ENCODE measurements around the gene CAVIN1. TPM values are rescaled to one million over a fixed set of nuclear protein-coding genes. Genes with fewer than 3 reads are reported as not detected.

CAVIN1 gene
- total RNA-seq, 2 donors from 2014 or later: 214 to 220 TPM

DNA sequence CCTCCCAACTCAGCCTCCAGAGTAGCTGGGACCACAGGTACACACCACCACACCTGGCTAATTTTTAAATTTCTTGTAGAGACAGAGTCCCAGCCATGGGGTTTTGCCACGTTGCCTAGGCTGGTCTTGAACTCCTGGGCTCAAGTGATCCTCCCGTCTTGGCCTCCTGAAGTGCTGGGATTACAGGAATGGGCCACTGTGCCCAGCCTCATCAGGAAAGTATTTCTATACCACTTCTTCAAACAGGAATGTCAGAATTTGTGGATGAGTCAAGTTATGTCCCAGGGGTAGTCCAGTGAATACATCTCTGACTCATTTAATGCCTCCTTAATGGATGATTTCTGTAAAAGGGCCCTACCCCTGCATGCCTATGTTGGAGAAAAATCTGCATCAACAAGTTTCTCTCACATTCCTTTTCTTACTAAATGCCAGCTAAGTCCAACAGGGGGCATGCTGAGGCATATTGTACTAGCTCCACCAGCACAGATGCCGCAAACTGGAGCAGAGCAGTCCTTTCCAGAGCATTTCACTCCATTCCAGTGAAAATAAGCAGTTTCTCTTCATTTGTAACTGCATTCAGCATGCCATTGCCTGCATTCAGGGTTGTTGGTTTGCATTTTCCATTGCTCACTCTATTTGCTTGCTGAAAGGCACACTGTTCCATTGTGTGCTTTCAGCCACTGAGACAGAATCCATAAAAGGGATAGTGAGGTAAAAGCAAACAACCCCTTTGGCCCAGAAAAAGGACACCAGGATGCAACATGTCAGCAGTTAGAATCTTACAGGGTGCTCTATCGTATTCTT is 5.3 kb upstream of the CAVIN1 start:
- H3K36me3 ChIP-seq: no peaks in the 10 kb centered on the region
- WGBS: 20% methylated on average over 4 of the region's 4 CpGs
- intact Hi-C loops (cut with DNase I): loop anchor here (10.0 kb wide), 1 partner anchor 246 kb away; the partner anchor contains the start of gene PLEKHH3
- peaks cover 4% of the 10 kb centered on the region for H3K4me1 ChIP-seq (replicated peaks)
- H3K27ac ChIP-seq: peak overlapping the region; percentile 75 to 86
- H3K27me3 ChIP-seq (replicated peaks; ENCODE audit: insufficient read depth): no peaks in the 10 kb centered on the region
- no peaks in the 10 kb centered on the region for H3K9me3 ChIP-seq
- DNase-seq (ENCODE audit: low spot score): peak; percentile 70
- H3K4me3 ChIP-seq: no peak overlapping the region
- TF ChIP-seq POLR2AphosphoS5 (IDR thresholded peaks at IDR 0.05): peak; percentile 87
- TF ChIP-seq, protein P1, sequence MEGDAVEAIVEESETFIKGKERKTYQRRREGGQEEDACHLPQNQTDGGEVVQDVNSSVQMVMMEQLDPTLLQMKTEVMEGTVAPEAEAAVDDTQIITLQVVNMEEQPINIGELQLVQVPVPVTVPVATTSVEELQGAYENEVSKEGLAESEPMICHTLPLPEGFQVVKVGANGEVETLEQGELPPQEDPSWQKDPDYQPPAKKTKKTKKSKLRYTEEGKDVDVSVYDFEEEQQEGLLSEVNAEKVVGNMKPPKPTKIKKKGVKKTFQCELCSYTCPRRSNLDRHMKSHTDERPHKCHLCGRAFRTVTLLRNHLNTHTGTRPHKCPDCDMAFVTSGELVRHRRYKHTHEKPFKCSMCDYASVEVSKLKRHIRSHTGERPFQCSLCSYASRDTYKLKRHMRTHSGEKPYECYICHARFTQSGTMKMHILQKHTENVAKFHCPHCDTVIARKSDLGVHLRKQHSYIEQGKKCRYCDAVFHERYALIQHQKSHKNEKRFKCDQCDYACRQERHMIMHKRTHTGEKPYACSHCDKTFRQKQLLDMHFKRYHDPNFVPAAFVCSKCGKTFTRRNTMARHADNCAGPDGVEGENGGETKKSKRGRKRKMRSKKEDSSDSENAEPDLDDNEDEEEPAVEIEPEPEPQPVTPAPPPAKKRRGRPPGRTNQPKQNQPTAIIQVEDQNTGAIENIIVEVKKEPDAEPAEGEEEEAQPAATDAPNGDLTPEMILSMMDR (IDR thresholded peaks at IDR 0.05): peak in 3 of 4 experiments; percentile 40 to 72 (median 65)
- no peak for TF ChIP-seq POLR2A (IDR thresholded peaks at IDR 0.05)

GRCh38 chr17:42424991-42425610 is 2.0 kb upstream of the CAVIN1 start:
- Histone ChIP-seq H3K9me3 (no peaks in the 10 kb centered on the region), H3K27ac (no peak overlapping the region), H3K4me3 (no peak overlapping the region), H3K27me3 (replicated peaks; ENCODE audit: insufficient read depth) (no peaks in the 10 kb centered on the region), H3K36me3 (no peaks in the 10 kb centered on the region), H3K4me1 (replicated peaks) (no peaks in the 10 kb centered on the region)
- no peak for TF ChIP-seq POLR2A (IDR thresholded peaks at IDR 0.05)
- TF ChIP-seq POLR2AphosphoS5 (IDR thresholded peaks at IDR 0.05): no peak
- TF ChIP-seq, protein P1 (IDR thresholded peaks at IDR 0.05): no peak
- intact Hi-C loops (cut with DNase I): loop anchor here (5.0 to 10.0 kb wide), 2 partner anchors 32 to 250 kb away; partner anchors contain the start of genes ATP6V0A1 and PLEKHH3
- WGBS: 82% methylated on average over 4 of the region's 4 CpGs
- DNase-seq (ENCODE audit: low spot score): no peak

GRCh38 chr17:42423766-42424165 is 710 bp upstream of the CAVIN1 start:
- Histone ChIP-seq H3K4me1 (replicated peaks) (no peaks in the 10 kb centered on the region), H3K27ac (peak overlapping the region; percentile 93 to 95), H3K9me3 (no peaks in the 10 kb centered on the region), H3K27me3 (replicated peaks; ENCODE audit: insufficient read depth) (no peaks in the 10 kb centered on the region), H3K4me3 (peak overlapping the region; percentile 93 to 96), H3K36me3 (no peaks in the 10 kb centered on the region)
- TF ChIP-seq POLR2A (IDR thresholded peaks at IDR 0.05) (no peak), POLR2AphosphoS5 (IDR thresholded peaks at IDR 0.05) (no peak)
- TF ChIP-seq, protein P1 (IDR thresholded peaks at IDR 0.05): no peak
- intact Hi-C loops (cut with DNase I): loop anchor here (2.0 to 10.0 kb wide), 3 partner anchors 34 to 251 kb away; partner anchors contain the start of genes ATP6V0A1 and PLEKHH3
- DNase-seq (ENCODE audit: low spot score): no peak
- WGBS: 65% methylated on average over 11 of the region's 11 CpGs

DNA sequence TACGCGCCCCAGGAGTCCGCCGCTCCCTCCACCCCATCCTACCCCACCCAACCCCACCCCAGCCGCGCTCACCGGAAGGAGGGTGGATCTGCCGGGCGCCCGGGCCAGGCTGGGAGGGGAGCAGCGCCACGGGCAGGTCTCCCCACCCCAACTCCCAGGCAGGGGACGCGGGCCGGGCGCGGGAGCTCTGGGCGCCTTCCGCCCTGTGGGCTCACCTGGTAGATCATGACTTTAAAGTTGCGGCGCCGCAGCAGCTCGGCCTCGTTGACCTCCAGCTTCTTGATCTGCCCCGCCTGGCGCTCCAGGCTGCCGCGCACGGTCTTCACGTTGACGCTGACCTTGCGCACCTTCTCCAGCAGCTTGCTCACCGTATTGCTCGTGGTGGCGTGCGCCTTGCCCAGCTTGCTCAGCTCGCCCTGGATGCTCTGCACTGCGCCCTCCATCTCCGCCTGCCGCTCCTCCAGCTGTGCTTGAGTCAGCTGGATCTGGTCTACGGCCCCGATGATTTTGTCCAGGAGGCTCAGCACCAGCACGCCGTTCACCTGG is 571 bp downstream of the CAVIN1 start:
- intact Hi-C loops (cut with DNase I): loop anchor here (2.0 to 10.0 kb wide), 3 partner anchors 35 to 252 kb away; partner anchors contain the start of genes ATP6V0A1 and PLEKHH3
- peak overlapping the region; percentile 93 to 96 for H3K4me3 ChIP-seq
- no peak for DNase-seq (ENCODE audit: low spot score)
- H3K27me3 ChIP-seq (replicated peaks; ENCODE audit: insufficient read depth): no peaks in the 10 kb centered on the region
- no peaks in the 10 kb centered on the region for H3K36me3 ChIP-seq
- peak overlapping the region; percentile 93 to 95 for H3K27ac ChIP-seq
- no peaks in the 10 kb centered on the region for H3K9me3 ChIP-seq
- no peaks in the 10 kb centered on the region for H3K4me1 ChIP-seq (replicated peaks)
- under 1% methylated on average over 29 of the region's 44 CpGs for WGBS
- TF ChIP-seq POLR2A (IDR thresholded peaks at IDR 0.05) (no peak), POLR2AphosphoS5 (IDR thresholded peaks at IDR 0.05) (no peak)
- TF ChIP-seq, protein P1 (IDR thresholded peaks at IDR 0.05): no peak
